ENCODE results near the gene TXLNA.

Gene TXLNA

GRCh38 chr1:32242341-32242851, 62.9 kb downstream of the TXLNA start:
- H3K9me3 ChIP-seq (ENCODE audit: control insufficient read depth in 2 of 2, low read length in 2 of 2): no peaks in the 10 kb centered on the region
- no peak overlapping the region for H3K4me3 ChIP-seq (ENCODE audit: low read length in 2 of 2)
- H3K4me1 ChIP-seq (ENCODE audit: control insufficient read depth in 2 of 2, insufficient read depth in 2 of 2, low read length in 2 of 2): peaks cover 5 to 17% of the 10 kb centered on the region in 2 donors
- H3K9ac ChIP-seq (ENCODE audit: low read depth in 1 of 2, low read length in 2 of 2): no peak overlapping the region
- no peaks in the 10 kb centered on the region for H3K36me3 ChIP-seq (ENCODE audit: control insufficient read depth in 2 of 2, insufficient read depth in 2 of 2, low read length in 2 of 2)
- no peak overlapping the region for H3K27ac ChIP-seq (ENCODE audit: low read depth in 2 of 2, low read length in 2 of 2)
- no peaks in the 10 kb centered on the region for H3K27me3 ChIP-seq (ENCODE audit: control insufficient read depth in 2 of 2, insufficient read depth in 2 of 2, low read length in 2 of 2)

GRCh38 chr1:32246888-32247273, 67.4 kb downstream of the TXLNA start, which contains the start of gene FAM167B:
Gene FAM167B, plus strand, starts transcription at chr1:32247222. Its CDS starts 200 bp downstream, at chr1:32247422.
- peak within 1 kb of the TSS; percentile 14 to 67 for H3K27ac ChIP-seq (ENCODE audit: low read depth in 2 of 2, low read length in 2 of 2)
- no peak within 1 kb of the TSS for H3K4me3 ChIP-seq (ENCODE audit: low read length in 2 of 2)
- H3K27me3 ChIP-seq (ENCODE audit: control insufficient read depth in 2 of 2, insufficient read depth in 2 of 2, low read length in 2 of 2): no peaks in the 10 kb centered on the region
- no peak within 1 kb of the TSS for H3K9ac ChIP-seq (ENCODE audit: low read depth in 1 of 2, low read length in 2 of 2)
- no peaks in the 10 kb centered on the region for H3K36me3 ChIP-seq (ENCODE audit: control insufficient read depth in 2 of 2, insufficient read depth in 2 of 2, low read length in 2 of 2)
- peaks cover 12 to 25% of the 10 kb centered on the region in 2 donors for H3K4me1 ChIP-seq (ENCODE audit: control insufficient read depth in 2 of 2, insufficient read depth in 2 of 2, low read length in 2 of 2)
- no peaks in the 10 kb centered on the region for H3K9me3 ChIP-seq (ENCODE audit: control insufficient read depth in 2 of 2, low read length in 2 of 2)

- no peaks in the 10 kb centered on the region for H3K9me3 ChIP-seq (ENCODE audit: control insufficient read depth in 2 of 2, low read length in 2 of 2)
- no peaks in the 10 kb centered on the region for H3K27me3 ChIP-seq (ENCODE audit: control insufficient read depth in 2 of 2, insufficient read depth in 2 of 2, low read length in 2 of 2)
- H3K4me1 ChIP-seq (ENCODE audit: control insufficient read depth in 2 of 2, insufficient read depth in 2 of 2, low read length in 2 of 2): peaks cover 12 to 25% of the 10 kb centered on the region in 2 donors
- no peak overlapping the region for H3K9ac ChIP-seq (ENCODE audit: low read depth in 1 of 2, low read length in 2 of 2)
- H3K36me3 ChIP-seq (ENCODE audit: control insufficient read depth in 2 of 2, insufficient read depth in 2 of 2, low read length in 2 of 2): no peaks in the 10 kb centered on the region
- peak overlapping the region; percentile 14 to 67 for H3K27ac ChIP-seq (ENCODE audit: low read depth in 2 of 2, low read length in 2 of 2)
- H3K4me3 ChIP-seq (ENCODE audit: low read length in 2 of 2): no peak overlapping the region
These were observed 68.0 kb downstream of the TXLNA start for GRCh38 chr1:32247452-32247851.
